Lower leg skin (tissue), 4 donors: ENCODE measurements around the gene PRAME. TPM values are rescaled to one million over a fixed set of nuclear protein-coding genes. Genes with fewer than 3 reads are reported as not detected.
"Not testable (repeated sequence)": the region's sequence is repeated elsewhere in the genome, so short reads cannot be mapped to it uniquely, and the experiment has no call there.

ENCODE experiments used
- DNase-seq, 2 donors: peaks; one replicate each; pipeline ENCODE4 v3.0.0-alpha.2; 2019; ENCODE audit warnings: low spot score in 2 of 2
- H3K4me3 ChIP-seq: fragments of 200-600 bp; sonication (generic); 2 replicates; pipeline ENCODE4 v1.5.1; 2017; ENCODE audit warnings: mild to moderate bottlenecking, low read depth; ENCODE audit not compliant: poor library complexity, severe bottlenecking
- CTCF ChIP-seq, 3 donors: fragments of 450-650 bp; IDR thresholded peaks; one replicate each; pipeline ENCODE4 v1.5.1; 2016; ENCODE audit warnings: antibody characterized with exemption in 3 of 3, mild to moderate bottlenecking in 3 of 3, moderate library complexity in 2 of 3
- POLR2A ChIP-seq, 2 donors: fragments of 450-650 bp; IDR thresholded peaks; one replicate each; pipeline ENCODE4 v1.6.1; 2016 to 2017; ENCODE audit warnings: antibody characterized with exemption in 2 of 2, mild to moderate bottlenecking in 1 of 2, moderate library complexity in 1 of 2
- WGBS, 2 donors: methylation state at CpG; one replicate each; pipeline ENCODE4 v1.1.5; 2018; 5-methylcytosine and 5-hydroxymethylcytosine counted together
- intact Hi-C: fragments of 100-400 bp; cut with DNase I; formaldehyde crosslinking; loops from one replicate; pipeline ENCODE4 v1.15.0; 2023; ENCODE audit warnings: low total_unique reads
- total RNA-seq, 4 donors: library from RNA; depleted of rRNA; stranded (reverse); fragments of >200 nt; gene quantifications; one replicate each; pipeline ENCODE4 v1.1.0, GENCODE V29; 2016

PRAME gene
- total RNA-seq, 4 donors from 2014 or later = not detected

- intact Hi-C loops = no loop called here
- no peak for TF ChIP-seq CTCF (IDR thresholded peaks at IDR 0.05)
- TF ChIP-seq POLR2A (IDR thresholded peaks at IDR 0.05) = no peak
- WGBS, 2 donors = 67 to 69% methylated on average over 12 of the region's 12 CpGs
- no peak overlapping the region for H3K4me3 ChIP-seq
- peak in 1 of 2 donors; percentile 31 for DNase-seq
Measured at GRCh38 chr22:22520667-22521602, 38.1 kb downstream of the PRAME start.

- DNase-seq = peak in 1 of 2 donors; percentile 25
- no peak for TF ChIP-seq CTCF (IDR thresholded peaks at IDR 0.05)
- no peak for TF ChIP-seq POLR2A (IDR thresholded peaks at IDR 0.05)
- 56 to 71% methylated on average over 12 of the region's 12 CpGs for WGBS, 2 donors
- intact Hi-C loops = no loop called here
- H3K4me3 ChIP-seq = no peak within 1 kb of the TSS
Measured at GRCh38 chr22:22520020-22520656, 38.9 kb downstream of the PRAME start, which contains the start of gene ZNF280A. Gene ZNF280A, minus strand, starts transcription at chr22:22520270. Its CDS starts 4,640 bp downstream, at chr22:22515630.

- WGBS, 2 donors = 78 to 83% methylated on average over 5 of the region's 5 CpGs
- intact Hi-C loops = no loop called here
- H3K4me3 ChIP-seq = no peak overlapping the region
- TF ChIP-seq CTCF (IDR thresholded peaks at IDR 0.05) (no peak), POLR2A (IDR thresholded peaks at IDR 0.05) (no peak)
- DNase-seq = peak in 1 of 2 donors; percentile 23
Measured at GRCh38 chr22:22519591-22519990, 39.5 kb downstream of the PRAME start.

- intact Hi-C loops = no loop called here
- WGBS, 2 donors = 59 to 70% methylated on average over 4 of the region's 4 CpGs
- no peak overlapping the region for H3K4me3 ChIP-seq
- DNase-seq = no peak
- TF ChIP-seq POLR2A (IDR thresholded peaks at IDR 0.05) (no peak), CTCF (IDR thresholded peaks at IDR 0.05) (no peak)
Measured at GRCh38 chr22:22516992-22517391, 42.1 kb downstream of the PRAME start.

GRCh38 chr22:22515890-22516289 lies 43.2 kb downstream of the PRAME start:
- intact Hi-C loops = no loop called here
- no peak for DNase-seq
- H3K4me3 ChIP-seq = no peak overlapping the region
- TF ChIP-seq POLR2A (IDR thresholded peaks at IDR 0.05) (no peak), CTCF (IDR thresholded peaks at IDR 0.05) (no peak)

GRCh38 chr22:22514431-22514830 lies 44.6 kb downstream of the PRAME start:
- H3K4me3 ChIP-seq, intact Hi-C loops, DNase-seq: not testable (repeated sequence)
- WGBS, 2 donors = 67 to 71% methylated on average over 8 of the region's 8 CpGs
